Measurements from ENCODE around the gene LSG1. TPM values are rescaled to one million over a fixed set of nuclear protein-coding genes. Genes with fewer than 3 reads are reported as not detected.

Gene LSG1
- total and polyA plus RNA-seq, 10 of the 15 experiments (the other 5 are each of a cell fraction or from before 2014, with no cell fraction given): 14.3 to 75.6 (median 54.4) TPM

GRCh38 chr3:194659778-194660177, 12.2 kb downstream of the LSG1 start:
- no peak overlapping the region for H3K9ac ChIP-seq (ENCODE audit: control insufficient read depth, insufficient read depth, low read length)
- no peak overlapping the region for H3K4me3 ChIP-seq
- ChIA-PET POLR2A (no interaction called here), CTCF (interaction anchor here (0.7 to 3.5 kb wide), 2 partner anchors 11 to 611 kb away, joined by 3 to 31 read pairs; partner anchors contain the start of gene LSG1), RAD21 (ENCODE audit: unreplicated experiment) (no interaction called here), SMC1A (ENCODE audit: uncharacterized antibody, unreplicated experiment) (interaction anchor here (1.3 to 1.4 kb wide), 2 partner anchors 11 to 12 kb away, joined by 3 to 4 read pairs; partner anchors contain the start of gene LSG1)
- H3K27me3 ChIP-seq (replicated peaks in 1 of 2; ENCODE audit: control insufficient read depth in 2 of 2, insufficient read depth in 2 of 2, low read length in 1 of 2): no peaks in the 10 kb centered on the region
- H3K4me2 ChIP-seq (ENCODE audit: control insufficient read depth, insufficient read depth): no peak overlapping the region
- TF ChIP-seq ZNF687 (IDR thresholded peaks at IDR 0.05) (no peak), SPI1 (IDR thresholded peaks at IDR 0.05; ENCODE audit: borderline replicate concordance, insufficient read depth, low read depth, low read length) (no peak), ZNF217 (IDR thresholded peaks at IDR 0.05) (no peak), SP1 (IDR thresholded peaks at IDR 0.05; ENCODE audit: low read depth, low read length) (no peak), NR2C2 (IDR thresholded peaks at IDR 0.05; ENCODE audit: borderline replicate concordance, control insufficient read depth, insufficient read length, low read depth) (no peak)
- peaks cover 6% of the 10 kb centered on the region; the same call in 1 of the 2 replicates for H3K4me1 ChIP-seq (ENCODE audit: control insufficient read depth, insufficient read depth, low read length)
- BruUV-seq (replicated peaks): no TSS peak
- H3K27ac ChIP-seq (ENCODE audit: control insufficient read depth, insufficient read depth): no peak overlapping the region
- H2AFZ ChIP-seq (ENCODE audit: control insufficient read depth, low read depth, low read length): no peak overlapping the region
- peaks cover 3% of the 10 kb centered on the region for H3K79me2 ChIP-seq (ENCODE audit: control insufficient read depth, insufficient read depth, low read length)
- 83% methylated on average over 7 of the region's 7 CpGs for WGBS (ENCODE audit: insufficient coverage, insufficient replicate concordance, low lambda C conversion rate, missing lambda C conversion rate)
- H3K9me3 ChIP-seq (replicated peaks; ENCODE audit: control insufficient read depth, insufficient read depth, low read length): no peaks in the 10 kb centered on the region
- H4K20me1 ChIP-seq (ENCODE audit: control insufficient read depth, insufficient read depth): no peaks in the 10 kb centered on the region
- intact Hi-C loops (cut with micrococcal nuclease; ENCODE audit: unreplicated experiment) (no loop called here), in situ Hi-C loops (cut with MboI) (no loop called here)
- FAIRE-seq: no peak
- peaks cover 4 to 15% of the 10 kb centered on the region in 2 experiments; a peak in 3 of 4 replicates for H3K36me3 ChIP-seq (ENCODE audit: control insufficient read depth in 2 of 2, insufficient read depth in 2 of 2, low read length in 1 of 2)
- no peak for ATAC-seq
- no peak for DNase-seq (ENCODE audit: low read depth, low spot score)
